Suppressor macrophage (primary cell): ENCODE measurements around the gene NTN5.
"Not testable (repeated sequence)": the region's sequence is repeated elsewhere in the genome, so short reads cannot be mapped to it uniquely, and the experiment has no call there.

Experiments used
- DNase-seq, 4 experiments: peaks; one replicate each; pipeline ENCODE4 v3.0.0-alpha.2; 2020 to 2022

The NTN5 gene

GRCh38 chr19:48644355-48644754 lies 28.5 kb downstream of the NTN5 start:
- DNase-seq, result no peak

- no peak for DNase-seq
Measured at GRCh38 chr19:48642862-48643261, 30.0 kb downstream of the NTN5 start.

GRCh38 chr19:48641850-48642249 lies 31.0 kb downstream of the NTN5 start:
- no peak for DNase-seq

- DNase-seq, result no peak
Measured at GRCh38 chr19:48639483-48640375, 33.1 kb downstream of the NTN5 start.

- DNase-seq, result no peak
Measured at GRCh38 chr19:48638831-48639381, 33.9 kb downstream of the NTN5 start.

GRCh38 chr19:48637948-48638830 lies 34.6 kb downstream of the NTN5 start:
- DNase-seq, result peak; percentile 86 to 93 (median 92)

- peak; percentile 99 to 100 (median 99) for DNase-seq
Measured at GRCh38 chr19:48637449-48637947, 35.3 kb downstream of the NTN5 start.

GRCh38 chr19:48636859-48637448 lies 35.9 kb downstream of the NTN5 start, which contains the start of gene DBP:
TSS of gene DBP (minus strand) at chr19:48637379. CDS start at chr19:48636994, 385 bp downstream.
- DNase-seq, result peak; percentile 53 to 79 (median 64)

GRCh38 chr19:48635966-48636858 lies 36.6 kb downstream of the NTN5 start:
- DNase-seq, result peak; percentile 32 to 76 (median 55)

- peak; percentile 77 to 94 (median 86) for DNase-seq
Measured at GRCh38 chr19:48635263-48635965, 37.4 kb downstream of the NTN5 start.

DNA sequence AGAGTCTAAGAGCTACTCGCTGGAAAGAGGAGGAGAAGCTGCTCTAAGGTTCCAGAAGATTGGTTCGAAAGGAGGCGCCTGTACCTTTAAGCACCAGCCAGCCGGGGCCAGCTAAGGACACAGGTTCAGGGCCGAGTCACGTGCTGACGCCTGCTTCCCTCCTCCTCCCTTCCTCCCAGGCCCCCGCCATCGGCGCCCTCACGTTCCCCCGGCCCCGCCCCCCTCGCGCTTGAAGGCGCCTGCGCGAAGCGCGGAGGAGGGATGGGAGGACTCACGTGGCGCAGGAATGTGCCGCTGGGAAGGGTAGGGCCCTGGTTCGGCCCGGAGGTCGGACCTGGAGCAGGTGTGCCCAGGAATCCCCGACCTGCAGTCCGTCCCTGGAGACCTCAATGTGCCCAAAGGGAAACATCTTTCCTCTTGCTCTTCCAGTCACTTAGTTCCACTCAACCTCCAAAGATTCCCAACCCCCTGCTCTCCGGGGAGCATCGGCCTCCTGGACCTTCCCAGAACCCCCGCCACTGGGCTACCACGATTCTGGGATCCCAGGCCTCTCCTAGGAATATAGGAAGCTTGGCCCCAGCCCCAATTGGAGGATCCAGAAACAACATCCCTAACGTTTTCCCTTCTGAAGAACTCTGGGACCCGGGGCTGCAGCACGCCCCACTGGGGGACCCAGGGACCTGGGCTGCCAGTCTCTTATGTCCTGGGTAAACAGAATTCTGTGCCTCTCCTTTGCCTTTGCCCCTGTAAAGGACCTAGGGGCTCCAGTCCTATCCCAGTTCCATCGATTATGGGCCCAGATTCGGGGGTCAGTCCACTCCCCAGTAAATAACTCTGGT lies 38.2 kb downstream of the NTN5 start:
- DNase-seq, result peak; percentile 91 to 97 (median 94)

DNA sequence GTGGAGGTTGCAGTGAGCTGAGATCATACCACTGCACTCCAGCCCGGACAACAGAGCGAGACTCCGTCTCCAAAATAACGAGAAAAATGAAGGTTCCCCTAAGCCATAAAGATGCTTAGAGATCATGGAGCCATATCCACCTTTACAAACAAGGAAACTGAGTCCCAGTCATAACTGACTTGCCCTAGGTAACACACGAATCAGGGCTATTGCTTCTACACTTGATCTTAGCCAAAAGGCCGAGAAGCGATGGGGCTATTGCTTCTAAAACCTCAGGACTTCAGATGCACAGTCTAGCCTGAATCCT lies 38.8 kb downstream of the NTN5 start:
- DNase-seq, result no peak

GRCh38 chr19:48633148-48634035 lies 39.4 kb downstream of the NTN5 start:
- no peak for DNase-seq

GRCh38 chr19:48632692-48633147 lies 40.1 kb downstream of the NTN5 start:
- DNase-seq, result peak; percentile 58 to 73 (median 71)

GRCh38 chr19:48632286-48632685 lies 40.5 kb downstream of the NTN5 start:
- not testable (repeated sequence) for DNase-seq

- DNase-seq, result no peak
Measured at GRCh38 chr19:48631225-48631624, 41.6 kb downstream of the NTN5 start.

- peak; percentile 22 to 65 (median 50) for DNase-seq
Measured at GRCh38 chr19:48630296-48631063, 42.3 kb downstream of the NTN5 start.
